ENCODE measurements around the gene DNASE1L2.
"Not testable (repeated sequence)": the region's sequence is repeated elsewhere in the genome, so short reads cannot be mapped to it uniquely, and the experiment has no call there.

The DNASE1L2 gene

DNA sequence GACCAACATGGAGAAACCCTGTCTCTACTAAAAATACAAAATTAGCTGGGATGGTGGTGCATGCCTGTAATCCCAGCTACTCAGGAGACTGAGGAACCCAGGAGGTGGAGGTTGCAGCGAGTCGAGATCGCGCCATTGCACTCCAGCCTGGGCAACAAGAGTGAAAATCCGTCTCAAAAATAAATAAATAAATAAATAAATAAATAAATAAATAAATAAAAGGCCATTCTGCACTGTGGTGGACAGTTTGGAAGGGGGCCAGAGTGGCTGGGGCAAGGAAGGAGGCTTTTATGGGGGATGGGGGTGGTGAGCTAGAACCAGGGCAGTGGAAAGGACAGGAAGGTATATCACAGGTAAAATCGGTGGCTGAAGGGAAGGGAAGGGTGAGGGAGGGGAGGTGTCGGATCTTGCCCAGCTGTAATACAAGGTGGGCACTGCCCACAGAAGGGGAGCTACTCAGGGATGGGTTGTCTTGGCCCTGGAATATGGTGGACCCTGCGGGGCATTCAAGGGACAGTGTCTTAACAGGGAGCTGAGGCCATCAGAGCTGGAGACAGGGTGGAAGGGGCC lies 33.0 kb upstream of the DNASE1L2 start:
- not testable (repeated sequence) for DNase-seq (ENCODE audit: low read depth in 2 of 2)

DNA sequence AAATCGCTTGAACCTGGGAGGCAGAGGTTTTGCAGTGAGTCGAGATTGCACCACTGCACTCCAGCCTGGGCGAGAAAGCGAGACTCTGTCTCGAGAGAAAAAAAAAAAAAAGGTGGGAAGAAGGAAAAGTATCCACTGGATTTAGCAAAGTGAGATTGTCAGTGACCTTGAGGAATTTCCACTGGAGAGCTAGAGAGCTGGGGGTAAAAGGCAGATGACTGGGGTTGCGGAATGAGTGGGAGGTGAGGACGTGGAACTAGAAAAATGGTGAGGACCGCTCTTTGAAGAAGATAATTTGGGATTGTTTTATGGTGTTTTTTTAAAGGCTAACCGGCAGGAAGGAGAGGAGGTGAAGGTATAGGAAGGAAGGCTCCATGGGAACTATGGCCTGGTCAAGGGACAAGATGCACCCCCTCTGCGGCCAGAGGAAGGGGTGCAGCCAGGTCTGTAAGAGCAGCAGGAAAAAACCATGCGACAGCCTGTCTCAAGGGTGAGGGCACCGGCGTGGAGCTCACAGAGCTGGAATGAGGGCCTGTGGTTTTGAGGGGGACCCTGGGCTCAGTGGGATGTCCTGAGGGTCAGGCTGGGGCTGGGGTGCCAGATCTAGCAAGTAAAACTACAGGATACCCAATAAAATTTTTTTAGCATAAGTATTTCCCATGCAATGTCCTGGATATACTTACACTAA lies 31.7 kb upstream of the DNASE1L2 start:
- no peak for DNase-seq (ENCODE audit: low read depth in 2 of 2)

GRCh38 chr16:2205104-2205966 lies 30.9 kb upstream of the DNASE1L2 start, which contains the start of gene MLST8:
MLST8 (plus strand) TSS chr16:2205454; CDS start chr16:2206086, 632 bp downstream.
- peak; percentile 71 to 72 for DNase-seq (ENCODE audit: low read depth in 2 of 2)

GRCh38 chr16:2205967-2206313 lies 30.3 kb upstream of the DNASE1L2 start:
- DNase-seq (ENCODE audit: low read depth in 2 of 2) = no peak

DNA sequence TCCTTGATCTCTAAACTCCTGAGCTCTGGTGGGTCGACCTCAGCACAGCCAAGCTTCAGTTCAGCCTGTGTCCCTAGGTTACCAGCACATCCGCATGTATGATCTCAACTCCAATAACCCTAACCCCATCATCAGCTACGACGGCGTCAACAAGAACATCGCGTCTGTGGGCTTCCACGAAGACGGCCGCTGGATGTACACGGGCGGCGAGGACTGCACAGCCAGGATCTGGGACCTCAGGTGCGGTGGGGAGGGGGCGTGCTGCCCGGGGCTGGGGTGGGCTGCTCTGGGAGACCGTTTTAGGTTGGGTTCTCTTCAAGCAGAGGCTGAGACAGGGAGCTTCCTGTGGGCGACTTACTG lies 29.8 kb upstream of the DNASE1L2 start:
- no peak for DNase-seq (ENCODE audit: low read depth in 2 of 2)

DNA sequence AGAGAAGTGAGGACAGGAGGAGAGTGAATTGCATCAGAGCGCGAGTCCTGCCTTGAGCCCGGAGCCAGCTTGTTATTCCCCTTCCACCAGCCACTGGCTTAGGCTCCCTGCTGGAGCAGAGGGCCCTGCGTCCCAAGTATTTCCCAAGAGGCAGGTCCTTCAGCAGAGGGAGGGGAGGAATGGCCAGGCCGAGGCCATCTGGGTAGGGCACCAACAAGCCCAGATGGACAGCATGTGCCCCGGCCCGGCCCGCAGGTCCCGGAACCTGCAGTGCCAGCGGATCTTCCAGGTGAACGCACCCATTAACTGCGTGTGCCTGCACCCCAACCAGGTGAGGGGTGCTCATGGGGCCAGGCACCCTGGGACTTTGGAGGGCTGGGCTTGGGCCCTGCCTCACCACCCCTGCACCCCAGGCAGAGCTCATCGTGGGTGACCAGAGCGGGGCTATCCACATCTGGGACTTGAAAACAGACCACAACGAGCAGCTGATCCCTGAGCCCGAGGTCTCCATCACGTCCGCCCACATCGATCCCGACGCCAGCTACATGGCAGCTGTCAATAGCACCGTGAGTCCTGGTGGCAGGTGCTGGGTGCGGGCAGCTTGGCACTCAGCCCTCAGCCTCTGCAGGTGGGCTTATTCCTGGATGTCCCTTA lies 29.3 kb upstream of the DNASE1L2 start:
- no peak for DNase-seq (ENCODE audit: low read depth in 2 of 2)

DNA sequence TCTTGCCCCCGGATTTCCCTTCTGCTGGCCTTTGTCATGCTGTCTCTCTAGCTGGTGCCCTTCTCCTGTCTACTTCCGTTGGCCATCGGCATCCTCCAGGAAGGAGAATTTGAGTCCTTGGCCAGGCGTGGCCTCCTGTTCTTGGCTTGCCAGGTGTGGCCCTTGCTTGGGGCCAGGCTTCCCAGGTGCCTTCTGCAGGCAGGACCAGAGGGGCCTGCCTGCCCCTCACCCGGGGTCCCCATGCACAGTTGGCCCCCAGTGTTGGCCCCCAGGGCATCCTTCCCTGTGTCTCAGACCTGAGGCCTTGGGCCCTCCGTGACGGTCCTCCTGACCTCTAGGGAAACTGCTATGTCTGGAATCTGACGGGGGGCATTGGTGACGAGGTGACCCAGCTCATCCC lies 28.4 kb upstream of the DNASE1L2 start:
- no peak for DNase-seq (ENCODE audit: low read depth in 2 of 2)

- DNase-seq (ENCODE audit: low read depth in 2 of 2) = no peak
These were observed 27.9 kb upstream of the DNASE1L2 start for GRCh38 chr16:2208308-2208707.

- no peak for DNase-seq (ENCODE audit: low read depth in 2 of 2)
These were observed 27.5 kb upstream of the DNASE1L2 start for GRCh38 chr16:2208772-2209171.

DNA sequence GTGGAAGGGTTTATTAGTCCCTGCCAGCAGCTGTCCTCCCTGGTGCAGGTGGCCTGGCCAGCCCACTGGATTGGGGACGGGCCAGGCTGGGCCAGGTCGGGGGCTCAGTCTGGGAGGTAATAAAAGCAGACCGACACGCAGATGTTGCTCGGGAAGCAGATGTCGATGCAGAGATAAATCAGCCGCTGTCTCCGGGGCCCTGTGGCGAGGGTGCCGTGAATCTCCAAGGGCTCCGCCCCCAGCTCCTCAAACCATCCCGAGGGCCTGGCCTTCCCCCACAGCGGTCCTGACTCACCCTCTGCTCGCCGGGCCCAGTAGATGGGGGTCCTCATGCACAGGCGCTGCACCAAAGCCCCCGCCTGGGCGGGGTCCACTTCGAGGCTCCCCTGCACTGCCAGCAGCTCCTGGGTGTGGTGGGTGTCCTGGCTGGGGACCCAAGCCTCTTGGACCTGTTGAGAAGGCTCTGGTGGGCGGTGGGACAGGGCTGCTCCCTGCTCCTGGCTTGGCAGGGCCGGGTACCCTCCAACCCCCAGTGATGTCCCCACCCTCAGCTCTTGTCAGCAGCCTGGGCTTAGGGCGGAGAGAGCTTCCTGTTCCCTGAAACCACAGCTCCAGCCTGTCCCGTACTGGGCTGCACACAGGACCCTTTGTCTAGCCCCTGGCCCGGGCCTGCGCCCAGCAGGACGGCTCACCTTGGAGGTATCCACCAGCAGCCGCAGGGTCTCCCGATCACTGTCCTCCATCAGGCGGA lies 26.8 kb upstream of the DNASE1L2 start:
- DNase-seq (ENCODE audit: low read depth in 2 of 2) = no peak

GRCh38 chr16:2210009-2210332 lies 26.3 kb upstream of the DNASE1L2 start:
- no peak for DNase-seq (ENCODE audit: low read depth in 2 of 2)

GRCh38 chr16:2210386-2211365 lies 25.6 kb upstream of the DNASE1L2 start, which contains the start of gene BRICD5:
BRICD5 (minus strand) TSS chr16:2210863; CDS start chr16:2210833, 30 bp downstream.
- no peak for DNase-seq (ENCODE audit: low read depth in 2 of 2)

GRCh38 chr16:2211923-2212347 lies 24.3 kb upstream of the DNASE1L2 start:
- DNase-seq (ENCODE audit: low read depth in 2 of 2) = no peak

- no peak for DNase-seq (ENCODE audit: low read depth in 2 of 2)
These were observed 23.6 kb upstream of the DNASE1L2 start for GRCh38 chr16:2212362-2213324.

- no peak for DNase-seq (ENCODE audit: low read depth in 2 of 2)
These were observed 22.2 kb upstream of the DNASE1L2 start for GRCh38 chr16:2213817-2214718.

- DNase-seq (ENCODE audit: low read depth in 2 of 2) = no peak
These were observed 21.6 kb upstream of the DNASE1L2 start, which contains the start of gene PGP for GRCh38 chr16:2214719-2214968. PGP (minus strand) TSS chr16:2214840; CDS start chr16:2214777, 63 bp downstream.

DNA sequence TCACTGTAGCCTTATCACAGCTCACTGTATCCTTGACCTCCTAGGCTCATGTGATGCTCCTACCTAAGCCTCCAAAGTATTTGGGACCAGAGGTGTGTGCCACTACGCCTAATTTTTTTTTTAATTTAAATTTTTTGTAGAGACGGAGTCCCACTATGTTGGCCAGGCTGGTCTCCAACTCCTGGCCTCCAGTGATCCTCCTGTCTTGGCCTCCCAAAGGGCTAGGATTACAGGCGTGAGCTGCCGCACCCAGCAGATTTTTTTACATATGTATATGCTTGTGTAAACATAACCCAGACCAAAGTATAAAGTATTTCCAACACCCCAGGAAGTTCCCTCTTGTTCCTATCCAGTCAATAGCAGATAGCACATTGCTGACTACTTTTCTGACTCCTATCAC lies 19.9 kb upstream of the DNASE1L2 start:
- DNase-seq (ENCODE audit: low read depth in 2 of 2) = no peak

DNA sequence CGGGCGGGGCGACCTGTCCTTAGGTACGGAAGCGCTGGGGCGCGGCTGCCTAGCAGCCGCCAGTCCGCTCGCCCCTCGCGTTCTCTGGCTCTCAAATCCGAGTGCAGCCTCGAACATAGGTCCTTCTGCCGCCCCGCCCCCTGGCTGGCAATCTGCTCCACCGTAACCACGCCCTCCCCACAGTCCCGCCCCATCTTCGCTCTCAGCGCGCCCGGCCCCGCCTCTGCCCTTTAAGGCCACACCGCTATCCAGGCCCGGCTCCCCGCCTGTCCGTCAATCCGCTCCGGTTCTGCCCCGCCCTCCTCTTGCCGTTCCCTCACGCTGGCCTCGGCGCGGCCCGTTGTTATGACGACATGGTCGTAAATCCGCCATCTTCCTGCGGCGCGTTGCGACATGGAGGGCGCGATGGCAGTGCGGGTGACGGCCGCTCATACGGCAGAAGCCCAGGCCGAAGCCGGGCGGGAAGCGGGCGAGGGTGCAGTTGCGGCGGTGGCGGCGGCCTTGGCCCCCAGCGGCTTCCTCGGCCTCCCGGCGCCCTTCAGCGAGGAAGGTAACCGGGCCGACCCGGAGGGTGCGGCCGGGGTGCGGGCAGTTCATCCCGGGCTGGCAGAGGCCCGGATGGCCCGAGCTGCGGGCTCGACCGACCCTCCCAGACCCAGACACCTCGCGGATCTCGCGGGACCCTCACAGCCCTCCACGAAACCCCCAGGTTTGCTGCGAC lies 12.9 kb upstream of the DNASE1L2 start, which contains the start of gene E4F1:
Gene E4F1 (plus strand): TSS at position 371 of the 721 bp plus-strand sequence. CDS start 23 bp downstream, at position 394.
- peak; percentile 97 to 98 for DNase-seq (ENCODE audit: low read depth in 2 of 2)

Measured in fibroblast of skin of left quadriceps (primary cell).